Breast epithelium (tissue), 3 donors: ENCODE results near the gene FLNB.

Experiments
- POLR2A ChIP-seq: fragments of 450-650 bp; IDR thresholded peaks from one replicate; pipeline ENCODE4 v1.6.1; 2016; ENCODE audit warnings: antibody characterized with exemption, mild to moderate bottlenecking, moderate library complexity
- TF ChIP-seq, protein P1 (sequence below), 3 donors: fragments of 450-650 bp; IDR thresholded peaks; one replicate each; pipeline ENCODE4 v1.5.1; 2016 to 2017; ENCODE audit warnings: antibody characterized with exemption in 3 of 3, mild to moderate bottlenecking in 3 of 3, moderate library complexity in 3 of 3

DNA sequence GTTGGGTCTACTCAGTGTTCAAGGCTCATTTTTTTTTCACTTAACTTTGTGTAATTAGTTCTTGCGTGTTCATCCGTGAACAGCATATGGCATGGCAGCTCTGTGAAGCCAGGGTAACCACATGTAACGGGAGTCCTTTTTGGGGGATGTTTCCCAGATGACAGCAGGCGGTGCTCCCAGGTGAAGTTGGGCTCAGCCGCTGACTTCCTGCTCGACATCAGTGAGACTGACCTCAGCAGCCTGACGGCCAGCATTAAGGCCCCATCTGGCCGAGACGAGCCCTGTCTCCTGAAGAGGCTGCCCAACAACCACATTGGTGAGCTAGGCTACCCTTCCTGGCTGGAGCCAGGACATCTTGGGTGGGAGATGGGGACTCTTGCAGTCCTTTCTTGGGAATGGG, 139.8 kb downstream of the FLNB start:
- TF ChIP-seq POLR2A, result no peak
- TF ChIP-seq, protein P1, sequence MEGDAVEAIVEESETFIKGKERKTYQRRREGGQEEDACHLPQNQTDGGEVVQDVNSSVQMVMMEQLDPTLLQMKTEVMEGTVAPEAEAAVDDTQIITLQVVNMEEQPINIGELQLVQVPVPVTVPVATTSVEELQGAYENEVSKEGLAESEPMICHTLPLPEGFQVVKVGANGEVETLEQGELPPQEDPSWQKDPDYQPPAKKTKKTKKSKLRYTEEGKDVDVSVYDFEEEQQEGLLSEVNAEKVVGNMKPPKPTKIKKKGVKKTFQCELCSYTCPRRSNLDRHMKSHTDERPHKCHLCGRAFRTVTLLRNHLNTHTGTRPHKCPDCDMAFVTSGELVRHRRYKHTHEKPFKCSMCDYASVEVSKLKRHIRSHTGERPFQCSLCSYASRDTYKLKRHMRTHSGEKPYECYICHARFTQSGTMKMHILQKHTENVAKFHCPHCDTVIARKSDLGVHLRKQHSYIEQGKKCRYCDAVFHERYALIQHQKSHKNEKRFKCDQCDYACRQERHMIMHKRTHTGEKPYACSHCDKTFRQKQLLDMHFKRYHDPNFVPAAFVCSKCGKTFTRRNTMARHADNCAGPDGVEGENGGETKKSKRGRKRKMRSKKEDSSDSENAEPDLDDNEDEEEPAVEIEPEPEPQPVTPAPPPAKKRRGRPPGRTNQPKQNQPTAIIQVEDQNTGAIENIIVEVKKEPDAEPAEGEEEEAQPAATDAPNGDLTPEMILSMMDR (IDR thresholded peaks at IDR 0.05), result no peak
